ENCODE results near the gene SPTB. TPM values are rescaled to one million over a fixed set of nuclear protein-coding genes. Genes with fewer than 3 reads are reported as not detected.

Gene SPTB
- total RNA-seq, 1 experiment from 2014 or later, result 0.43 TPM

GRCh38 chr14:64868841-64869240, 10.9 kb downstream of the SPTB start:
- Histone ChIP-seq H3K9me3 (ENCODE audit: low read depth, low read length, poor library complexity, severe bottlenecking) (no peaks in the 10 kb centered on the region), H3K36me3 (ENCODE audit: insufficient read depth, low read length, poor library complexity, severe bottlenecking) (no peaks in the 10 kb centered on the region), H3K27ac (ENCODE audit: low read depth, low read length, poor library complexity, severe bottlenecking) (no peak overlapping the region), H3K4me3 (ENCODE audit: low read depth, low read length, poor library complexity, severe bottlenecking) (no peak overlapping the region), H3K4me1 (ENCODE audit: insufficient read depth, low read length, poor library complexity, severe bottlenecking) (no peaks in the 10 kb centered on the region), H3K27me3 (replicated peaks; ENCODE audit: insufficient read depth, low read depth, low read length, poor library complexity) (peaks cover 13% of the 10 kb centered on the region)
- intact Hi-C loops (cut with micrococcal nuclease; ENCODE audit: unreplicated experiment), result no loop called here
- ChIA-PET CTCF (no interaction called here), POLR2A (ENCODE audit: low non-redundant PET) (no interaction called here)
- DNase-seq (ENCODE audit: low spot score), result no peak
- BruUV-seq (replicated peaks), result no TSS peak
- no peak for TF ChIP-seq EZH2 (IDR thresholded peaks at IDR 0.05; ENCODE audit: borderline replicate concordance, low read depth, low read length, poor library complexity, severe bottlenecking)
- TF ChIP-seq, protein P1, sequence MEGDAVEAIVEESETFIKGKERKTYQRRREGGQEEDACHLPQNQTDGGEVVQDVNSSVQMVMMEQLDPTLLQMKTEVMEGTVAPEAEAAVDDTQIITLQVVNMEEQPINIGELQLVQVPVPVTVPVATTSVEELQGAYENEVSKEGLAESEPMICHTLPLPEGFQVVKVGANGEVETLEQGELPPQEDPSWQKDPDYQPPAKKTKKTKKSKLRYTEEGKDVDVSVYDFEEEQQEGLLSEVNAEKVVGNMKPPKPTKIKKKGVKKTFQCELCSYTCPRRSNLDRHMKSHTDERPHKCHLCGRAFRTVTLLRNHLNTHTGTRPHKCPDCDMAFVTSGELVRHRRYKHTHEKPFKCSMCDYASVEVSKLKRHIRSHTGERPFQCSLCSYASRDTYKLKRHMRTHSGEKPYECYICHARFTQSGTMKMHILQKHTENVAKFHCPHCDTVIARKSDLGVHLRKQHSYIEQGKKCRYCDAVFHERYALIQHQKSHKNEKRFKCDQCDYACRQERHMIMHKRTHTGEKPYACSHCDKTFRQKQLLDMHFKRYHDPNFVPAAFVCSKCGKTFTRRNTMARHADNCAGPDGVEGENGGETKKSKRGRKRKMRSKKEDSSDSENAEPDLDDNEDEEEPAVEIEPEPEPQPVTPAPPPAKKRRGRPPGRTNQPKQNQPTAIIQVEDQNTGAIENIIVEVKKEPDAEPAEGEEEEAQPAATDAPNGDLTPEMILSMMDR (conservative IDR thresholded peaks at IDR 0.05; ENCODE audit: low read depth, low read length), result no peak

DNA sequence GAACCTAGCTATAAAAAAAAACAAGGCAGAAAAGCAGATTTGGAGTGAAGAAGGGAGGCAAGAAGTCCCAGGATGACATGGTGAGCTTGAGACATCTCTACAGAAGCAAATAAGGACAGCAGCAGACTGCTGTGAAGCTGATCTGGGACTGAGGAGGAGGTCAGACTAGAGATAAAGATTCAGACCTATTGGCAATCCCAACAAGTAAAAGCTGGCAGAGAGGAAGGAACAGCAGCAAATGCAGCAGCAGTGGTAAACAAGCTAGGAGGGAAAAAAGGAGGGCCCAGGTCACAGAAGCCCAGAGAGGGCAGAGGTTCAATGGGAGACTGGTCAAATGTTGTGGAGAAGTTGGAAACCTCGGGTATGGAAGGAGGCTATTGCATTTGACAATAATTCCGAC, 11.3 kb downstream of the SPTB start:
- Histone ChIP-seq H3K27me3 (replicated peaks; ENCODE audit: insufficient read depth, low read depth, low read length, poor library complexity) (peaks cover 13% of the 10 kb centered on the region), H3K36me3 (ENCODE audit: insufficient read depth, low read length, poor library complexity, severe bottlenecking) (no peaks in the 10 kb centered on the region), H3K27ac (ENCODE audit: low read depth, low read length, poor library complexity, severe bottlenecking) (no peak overlapping the region), H3K4me1 (ENCODE audit: insufficient read depth, low read length, poor library complexity, severe bottlenecking) (no peaks in the 10 kb centered on the region), H3K4me3 (ENCODE audit: low read depth, low read length, poor library complexity, severe bottlenecking) (no peak overlapping the region), H3K9me3 (ENCODE audit: low read depth, low read length, poor library complexity, severe bottlenecking) (no peaks in the 10 kb centered on the region)
- intact Hi-C loops (cut with micrococcal nuclease; ENCODE audit: unreplicated experiment), result no loop called here
- BruUV-seq (replicated peaks), result no TSS peak
- ChIA-PET CTCF (no interaction called here), POLR2A (ENCODE audit: low non-redundant PET) (no interaction called here)
- TF ChIP-seq EZH2 (IDR thresholded peaks at IDR 0.05; ENCODE audit: borderline replicate concordance, low read depth, low read length, poor library complexity, severe bottlenecking), result no peak
- TF ChIP-seq, protein P1 (conservative IDR thresholded peaks at IDR 0.05; ENCODE audit: low read depth, low read length), result no peak
- DNase-seq (ENCODE audit: low spot score), result no peak

- CTCF ChIA-PET, result no interaction called here
- peaks cover 13% of the 10 kb centered on the region for H3K27me3 ChIP-seq (replicated peaks; ENCODE audit: insufficient read depth, low read depth, low read length, poor library complexity)
- no TSS peak for BruUV-seq (replicated peaks)
Observed at GRCh38 chr14:64867182-64867581, 12.5 kb downstream of the SPTB start.

More at GRCh38 chr14:64867182-64867581, 12.5 kb downstream of the SPTB start:
- TF ChIP-seq, protein P1 (conservative IDR thresholded peaks at IDR 0.05; ENCODE audit: low read depth, low read length), result no peak
- TF ChIP-seq EZH2 (IDR thresholded peaks at IDR 0.05; ENCODE audit: borderline replicate concordance, low read depth, low read length, poor library complexity, severe bottlenecking), result no peak
- H3K27ac ChIP-seq (ENCODE audit: low read depth, low read length, poor library complexity, severe bottlenecking), result no peak overlapping the region
- H3K4me1 ChIP-seq (ENCODE audit: insufficient read depth, low read length, poor library complexity, severe bottlenecking), result no peaks in the 10 kb centered on the region
- no peaks in the 10 kb centered on the region for H3K36me3 ChIP-seq (ENCODE audit: insufficient read depth, low read length, poor library complexity, severe bottlenecking)
- POLR2A ChIA-PET (ENCODE audit: low non-redundant PET), result no interaction called here
- H3K4me3 ChIP-seq (ENCODE audit: low read depth, low read length, poor library complexity, severe bottlenecking), result no peak overlapping the region
- DNase-seq (ENCODE audit: low spot score), result no peak
- no peaks in the 10 kb centered on the region for H3K9me3 ChIP-seq (ENCODE audit: low read depth, low read length, poor library complexity, severe bottlenecking)
- intact Hi-C loops (cut with micrococcal nuclease; ENCODE audit: unreplicated experiment), result no loop called here
